ENCODE data around the gene NFIX. TPM values are rescaled to one million over a fixed set of nuclear protein-coding genes. Genes with fewer than 3 reads are reported as not detected.

Gene NFIX
- total and polyA plus RNA-seq, 2 donors (not counting 3 experiments of a cell fraction or from before 2014, with no cell fraction given) = 9.8 to 37.7 TPM

DNA sequence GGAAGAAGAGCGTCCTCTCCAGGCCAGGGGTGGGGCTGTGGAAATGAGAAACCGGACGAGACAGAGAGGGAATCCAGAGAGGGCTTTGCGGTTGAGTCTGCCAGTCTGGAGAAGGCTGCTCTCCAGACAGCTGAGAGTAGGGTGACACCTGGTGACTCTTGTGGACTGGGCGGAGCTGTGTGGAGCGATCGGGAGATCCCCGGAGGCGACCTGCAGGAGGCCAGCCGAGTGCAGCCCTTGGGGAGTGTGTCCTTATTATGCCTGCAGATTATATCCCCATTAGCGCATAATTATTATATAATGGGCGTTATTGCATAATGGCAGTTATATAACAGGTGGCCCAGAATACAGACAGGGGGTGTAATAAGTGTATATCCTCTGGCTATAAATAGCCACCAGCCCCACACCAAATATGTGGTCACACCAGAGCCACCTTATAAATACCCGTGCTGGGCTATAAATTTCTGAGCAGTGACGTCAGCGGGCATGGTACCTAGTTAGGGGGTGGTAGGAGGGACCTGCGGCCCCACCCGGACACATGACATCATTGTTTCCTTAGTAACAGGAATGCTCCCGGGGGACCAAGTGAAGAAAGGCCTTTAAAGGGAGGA is 41.2 kb downstream of the NFIX start:
- Histone ChIP-seq H3K4me3 (replicated peaks in 1 of 3; ENCODE audit: insufficient read depth in 1 of 3, low read depth in 1 of 3, low read length in 3 of 3) (no peak overlapping the region), H4K20me1 (replicated peaks; ENCODE audit: control insufficient read depth, extremely low read depth, insufficient read depth, low read length) (no peaks in the 10 kb centered on the region), H2AFZ (ENCODE audit: low read depth, low read length) (no peak overlapping the region), H3K9me1 (replicated peaks; ENCODE audit: control insufficient read depth, extremely low read depth, insufficient read depth, low read length) (no peaks in the 10 kb centered on the region), H3K27ac (ENCODE audit: insufficient read depth, low read depth, low read length) (peak overlapping the region; percentile 87), H3K9me3 (replicated peaks; ENCODE audit: control insufficient read depth, insufficient read depth, low read length) (no peaks in the 10 kb centered on the region), H3K79me2 (ENCODE audit: control insufficient read depth, insufficient read depth, low read length) (no peaks in the 10 kb centered on the region), H3K4me2 (ENCODE audit: insufficient read depth, low read length) (peak overlapping the region; percentile 22), H3K36me3 (ENCODE audit: control insufficient read depth in 2 of 2, extremely low read depth in 1 of 2, insufficient read depth in 2 of 2, low read length in 2 of 2) (no peaks in the 10 kb centered on the region), H3K27me3 (ENCODE audit: control insufficient read depth in 2 of 2, insufficient read depth in 2 of 2, low read length in 2 of 2) (no peaks in the 10 kb centered on the region), H3K9ac (replicated peaks; ENCODE audit: extremely low read depth, insufficient read depth, low read length) (peak overlapping the region; percentile 41), H3K4me1 (ENCODE audit: control insufficient read depth, extremely low read depth, insufficient read depth, low read length) (peaks cover 15% of the 10 kb centered on the region)
- POLR2A ChIA-PET = no interaction called here
- intact Hi-C loops (cut with micrococcal nuclease) (no loop called here), dilution Hi-C loops (cut with MboI; ENCODE audit: extremely low pct_ligation_motif_present, low sequenced_read_pairs) (no loop called here)
- FAIRE-seq = no peak
- BruUV-seq (replicated peaks) = no TSS peak
- DNase-seq (ENCODE audit: low read depth, low spot score) = no peak
- no peak for TF ChIP-seq EZH2 (IDR thresholded peaks at IDR 0.05; ENCODE audit: borderline replicate concordance, low read depth, low read length, severe bottlenecking)
- TF ChIP-seq MYC (IDR thresholded peaks at IDR 0.05; ENCODE audit: low read depth, low read length) = no peak
- TF ChIP-seq JUN (IDR thresholded peaks at IDR 0.05; ENCODE audit: borderline replicate concordance, insufficient read depth, insufficient read length, low read depth) = peak; percentile 43
- TF ChIP-seq POLR2AphosphoS5 (IDR thresholded peaks at IDR 0.05; ENCODE audit: insufficient read depth, low read depth, low read length) = no peak
- CTCF ChIA-PET = interaction anchor here (1.2 to 2.6 kb wide), 2 partner anchors 23 to 25 kb away, joined by 5 to 14 read pairs; no protein-coding TSS in a partner anchor

DNA sequence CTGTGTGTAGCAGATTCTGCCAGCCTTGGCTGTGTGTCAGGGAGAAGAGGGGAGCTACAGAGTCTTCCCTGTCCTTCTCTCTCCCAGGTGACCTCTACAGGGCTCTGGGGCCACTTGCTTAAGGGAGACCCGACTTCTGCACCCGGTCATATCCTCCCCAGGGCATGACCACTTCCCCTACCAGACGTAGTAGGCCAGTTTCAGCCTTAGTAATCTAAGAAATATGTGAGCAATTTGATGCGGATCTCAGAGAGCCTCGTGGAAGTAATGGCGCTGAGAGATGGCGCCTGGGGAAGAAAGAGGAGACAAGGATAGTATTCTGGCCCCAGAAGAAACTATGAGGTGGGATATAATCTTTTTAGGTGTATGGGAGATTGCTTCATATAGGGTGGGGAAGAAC is 41.9 kb downstream of the NFIX start:
- peaks cover 15% of the 10 kb centered on the region for H3K4me1 ChIP-seq (ENCODE audit: control insufficient read depth, extremely low read depth, insufficient read depth, low read length)
- intact Hi-C loops (cut with micrococcal nuclease) = no loop called here
- H3K9me1 ChIP-seq (replicated peaks; ENCODE audit: control insufficient read depth, extremely low read depth, insufficient read depth, low read length) = no peaks in the 10 kb centered on the region
- TF ChIP-seq GATA2 (IDR thresholded peaks at IDR 0.05; ENCODE audit: insufficient read depth, insufficient read length, low read depth, low read length) (peak; percentile 61), POLR2A (IDR thresholded peaks at IDR 0.05; ENCODE audit: low read depth, low read length) (no peak), MYC (IDR thresholded peaks at IDR 0.05; ENCODE audit: low read depth, low read length) (no peak), FOS (IDR thresholded peaks at IDR 0.05; ENCODE audit: borderline replicate concordance, insufficient read depth, low read length) (peak; percentile 64), POLR2AphosphoS5 (IDR thresholded peaks at IDR 0.05; ENCODE audit: insufficient read depth, low read depth, low read length) (peak; percentile 56), JUN (IDR thresholded peaks at IDR 0.05; ENCODE audit: borderline replicate concordance, insufficient read depth, insufficient read length, low read depth) (peak; percentile 51)
- peak overlapping the region; percentile 87 for H3K27ac ChIP-seq (ENCODE audit: insufficient read depth, low read depth, low read length)
- H3K27me3 ChIP-seq (ENCODE audit: control insufficient read depth in 2 of 2, insufficient read depth in 2 of 2, low read length in 2 of 2) = no peaks in the 10 kb centered on the region
- ChIA-PET CTCF (interaction anchor here (1.2 to 2.6 kb wide), 3 partner anchors 9 to 24 kb away, joined by 3 to 14 read pairs (median 5); no protein-coding TSS in a partner anchor), POLR2A (no interaction called here)
- BruUV-seq (replicated peaks) = no TSS peak
- no peaks in the 10 kb centered on the region for H3K36me3 ChIP-seq (ENCODE audit: control insufficient read depth in 2 of 2, extremely low read depth in 1 of 2, insufficient read depth in 2 of 2, low read length in 2 of 2)
- H3K4me3 ChIP-seq (replicated peaks in 1 of 3; ENCODE audit: insufficient read depth in 1 of 3, low read depth in 1 of 3, low read length in 3 of 3) = no peak overlapping the region
- H3K9ac ChIP-seq (replicated peaks; ENCODE audit: extremely low read depth, insufficient read depth, low read length) = peak overlapping the region; percentile 41
- no peaks in the 10 kb centered on the region for H3K79me2 ChIP-seq (ENCODE audit: control insufficient read depth, insufficient read depth, low read length)
- H3K4me2 ChIP-seq (ENCODE audit: insufficient read depth, low read length) = peak overlapping the region; percentile 22
- peak; percentile 85 for FAIRE-seq
- peak overlapping the region; percentile 30 for H2AFZ ChIP-seq (ENCODE audit: low read depth, low read length)
- H3K9me3 ChIP-seq (replicated peaks; ENCODE audit: control insufficient read depth, insufficient read depth, low read length) = no peaks in the 10 kb centered on the region
- no peaks in the 10 kb centered on the region for H4K20me1 ChIP-seq (replicated peaks; ENCODE audit: control insufficient read depth, extremely low read depth, insufficient read depth, low read length)
- dilution Hi-C loops (cut with MboI; ENCODE audit: extremely low pct_ligation_motif_present, low sequenced_read_pairs) = no loop called here
- DNase-seq (ENCODE audit: low read depth, low spot score) = peak; percentile 72

All from endothelial cell of umbilical vein (primary cell).